ENCODE results near the gene LRMDA. TPM values are rescaled to one million over a fixed set of nuclear protein-coding genes. Genes with fewer than 3 reads are reported as not detected.

The LRMDA gene
- total RNA-seq, 1 experiment from 2014 or later: 0.10 TPM

GRCh38 chr10:75708060-75708459 lies 276.6 kb downstream of the LRMDA start:
- DNase-seq (ENCODE audit: low spot score): no peak

- DNase-seq (ENCODE audit: low spot score): no peak
Observed at GRCh38 chr10:75709245-75709644, 277.8 kb downstream of the LRMDA start.

GRCh38 chr10:75709811-75710210 lies 278.4 kb downstream of the LRMDA start:
- no peak for DNase-seq (ENCODE audit: low spot score)

- no peak for DNase-seq (ENCODE audit: low spot score)
Observed at GRCh38 chr10:75712242-75712880, 280.9 kb downstream of the LRMDA start.

GRCh38 chr10:75716506-75716905 lies 285.1 kb downstream of the LRMDA start:
- no peak for DNase-seq (ENCODE audit: low spot score)

- no peak for DNase-seq (ENCODE audit: low spot score)
Observed at GRCh38 chr10:75717126-75717916, 285.9 kb downstream of the LRMDA start.

- DNase-seq (ENCODE audit: low spot score): no peak
Observed at GRCh38 chr10:75718991-75719390, 287.6 kb downstream of the LRMDA start.

GRCh38 chr10:75720157-75720556 lies 288.7 kb downstream of the LRMDA start:
- no peak for DNase-seq (ENCODE audit: low spot score)

- no peak for DNase-seq (ENCODE audit: low spot score)
Observed at GRCh38 chr10:75722020-75722419, 290.6 kb downstream of the LRMDA start.

- no peak for DNase-seq (ENCODE audit: low spot score)
Observed at GRCh38 chr10:75722609-75723008, 291.2 kb downstream of the LRMDA start.

GRCh38 chr10:75723319-75723980 lies 292.0 kb downstream of the LRMDA start:
- no peak for DNase-seq (ENCODE audit: low spot score)

- no peak for DNase-seq (ENCODE audit: low spot score)
Observed at GRCh38 chr10:75724047-75724446, 292.6 kb downstream of the LRMDA start.

GRCh38 chr10:75726522-75727483 lies 295.4 kb downstream of the LRMDA start:
- no peak for DNase-seq (ENCODE audit: low spot score)

- no peak for DNase-seq (ENCODE audit: low spot score)
Observed at GRCh38 chr10:75730847-75731246, 299.4 kb downstream of the LRMDA start.

GRCh38 chr10:75733135-75733890 lies 301.9 kb downstream of the LRMDA start:
- DNase-seq (ENCODE audit: low spot score): no peak

GRCh38 chr10:75736151-75736640 lies 304.8 kb downstream of the LRMDA start:
- no peak for DNase-seq (ENCODE audit: low spot score)

GRCh38 chr10:75736889-75737579 lies 305.6 kb downstream of the LRMDA start:
- no peak for DNase-seq (ENCODE audit: low spot score)

GRCh38 chr10:75737580-75737949 lies 306.1 kb downstream of the LRMDA start:
- DNase-seq (ENCODE audit: low spot score): no peak

- DNase-seq (ENCODE audit: low spot score): no peak
Observed at GRCh38 chr10:75738924-75739323, 307.5 kb downstream of the LRMDA start.
